Measurements from ENCODE around the gene ICAM3. TPM values are rescaled to one million over a fixed set of nuclear protein-coding genes. Genes with fewer than 3 reads are reported as not detected.

Gene ICAM3
- total and polyA plus RNA-seq, 10 of the 15 experiments (the other 5 are each of a cell fraction or from before 2014, with no cell fraction given) = 5.5 to 152 (median 90.7) TPM

- Histone ChIP-seq H3K4me1 (ENCODE audit: control insufficient read depth, insufficient read depth, low read length) (peaks cover 13% of the 10 kb centered on the region), H2AFZ (ENCODE audit: control insufficient read depth, low read depth, low read length) (no peak overlapping the region), H3K4me2 (ENCODE audit: control insufficient read depth, insufficient read depth) (no peak overlapping the region), H3K9ac (ENCODE audit: control insufficient read depth, insufficient read depth, low read length) (no peak overlapping the region), H3K36me3 (ENCODE audit: control insufficient read depth in 2 of 2, insufficient read depth in 2 of 2, low read length in 1 of 2) (peaks cover 3 to 12% of the 10 kb centered on the region in 2 experiments; a peak in 3 of 4 replicates), H4K20me1 (ENCODE audit: control insufficient read depth, insufficient read depth) (no peaks in the 10 kb centered on the region), H3K27me3 (replicated peaks in 1 of 2; ENCODE audit: control insufficient read depth in 2 of 2, insufficient read depth in 2 of 2, low read length in 1 of 2) (no peaks in the 10 kb centered on the region), H3K79me2 (ENCODE audit: control insufficient read depth, insufficient read depth, low read length) (peaks cover 16% of the 10 kb centered on the region), H3K27ac (ENCODE audit: control insufficient read depth, insufficient read depth) (no peak overlapping the region), H3K4me3 (no peak overlapping the region), H3K9me3 (replicated peaks; ENCODE audit: control insufficient read depth, insufficient read depth, low read length) (no peaks in the 10 kb centered on the region)
- TF ChIP-seq KLF5 (IDR thresholded peaks at IDR 0.05; ENCODE audit: partially characterized antibody) = no peak
- TF ChIP-seq IKZF2 (IDR thresholded peaks at IDR 0.05) = no peak
- no peak for TF ChIP-seq EZH2 (IDR thresholded peaks at IDR 0.05; ENCODE audit: borderline replicate concordance, control insufficient read depth, low read depth, low read length)
- no peak for TF ChIP-seq KDM1A (IDR thresholded peaks at IDR 0.05; ENCODE audit: borderline replicate concordance)
- TF ChIP-seq HDAC6 (IDR thresholded peaks at IDR 0.05; ENCODE audit: unreplicated experiment) = no peak
- ChIA-PET SMC1A (ENCODE audit: uncharacterized antibody, unreplicated experiment) (interaction anchor here (0.7 to 1.8 kb wide), 4 partner anchors 14 to 116 kb away, joined by 3 to 9 read pairs (median 4); no protein-coding TSS in a partner anchor), RAD21 (ENCODE audit: unreplicated experiment) (interaction anchor here (0.6 to 1.7 kb wide), 3 partner anchors 13 to 104 kb away, joined by 3 to 6 read pairs (median 3); partner anchors contain the start of gene ICAM1), CTCF (interaction anchor here (0.6 to 2.6 kb wide), 4 partner anchors 14 to 116 kb away, joined by 3 to 6 read pairs (median 4); no protein-coding TSS in a partner anchor), POLR2A (interaction anchor here (0.7 to 3.4 kb wide), 4 partner anchors 53 to 151 kb away, joined by 3 to 22 read pairs (median 4); partner anchors contain the start of gene ICAM1)
- WGBS (ENCODE audit: insufficient coverage, insufficient replicate concordance, low lambda C conversion rate, missing lambda C conversion rate) = 87% methylated on average over 5 of the region's 5 CpGs
- ATAC-seq (no peak), DNase-seq (ENCODE audit: low read depth, low spot score) (no peak), FAIRE-seq (no peak)
- intact Hi-C loops (cut with micrococcal nuclease; ENCODE audit: unreplicated experiment) (no loop called here), in situ Hi-C loops (cut with MboI) (no loop called here)
- no TSS peak for BruUV-seq (replicated peaks)
Measured at GRCh38 chr19:10374931-10375330, 35.5 kb upstream of the ICAM3 start.

- FAIRE-seq (no peak), ATAC-seq (no peak), DNase-seq (ENCODE audit: low read depth, low spot score) (no peak)
- WGBS (ENCODE audit: insufficient coverage, insufficient replicate concordance, low lambda C conversion rate, missing lambda C conversion rate) = 99% methylated on average over 3 of the region's 3 CpGs
- intact Hi-C loops (cut with micrococcal nuclease; ENCODE audit: unreplicated experiment) = no loop called here
- Histone ChIP-seq H3K36me3 (ENCODE audit: control insufficient read depth in 2 of 2, insufficient read depth in 2 of 2, low read length in 1 of 2) (peaks cover 9 to 23% of the 10 kb centered on the region in 2 experiments), H3K27me3 (replicated peaks in 1 of 2; ENCODE audit: control insufficient read depth in 2 of 2, insufficient read depth in 2 of 2, low read length in 1 of 2) (no peaks in the 10 kb centered on the region), H3K4me2 (ENCODE audit: control insufficient read depth, insufficient read depth) (no peak overlapping the region), H3K79me2 (ENCODE audit: control insufficient read depth, insufficient read depth, low read length) (no peaks in the 10 kb centered on the region; the same call in none of the 2 replicates), H2AFZ (ENCODE audit: control insufficient read depth, low read depth, low read length) (no peak overlapping the region), H3K9me3 (replicated peaks; ENCODE audit: control insufficient read depth, insufficient read depth, low read length) (no peaks in the 10 kb centered on the region; the same call in 2 of the 3 replicates), H4K20me1 (ENCODE audit: control insufficient read depth, insufficient read depth) (no peaks in the 10 kb centered on the region; the same call in 1 of the 2 replicates), H3K27ac (ENCODE audit: control insufficient read depth, insufficient read depth) (no peak overlapping the region), H3K4me3 (no peak overlapping the region), H3K4me1 (ENCODE audit: control insufficient read depth, insufficient read depth, low read length) (peaks cover 9% of the 10 kb centered on the region), H3K9ac (ENCODE audit: control insufficient read depth, insufficient read depth, low read length) (no peak overlapping the region)
- BruUV-seq (replicated peaks) = no TSS peak
- RAD21 ChIA-PET (ENCODE audit: unreplicated experiment) = interaction anchor here (0.5 to 2.8 kb wide), 4 partner anchors 8 to 101 kb away, joined by 3 to 13 read pairs (median 4); partner anchors contain the start of genes ICAM1 and TYK2
- CTCF ChIA-PET = interaction anchor here (1.2 to 2.0 kb wide), 3 partner anchors 16 to 114 kb away, joined by 4 to 7 read pairs (median 6); no protein-coding TSS in a partner anchor
- in situ Hi-C loops (cut with MboI) = no loop called here
- POLR2A ChIA-PET = interaction anchor here (0.6 to 3.4 kb wide), 4 partner anchors 13 to 101 kb away, joined by 3 to 22 read pairs (median 4); partner anchors contain the start of gene ICAM1
- SMC1A ChIA-PET (ENCODE audit: uncharacterized antibody, unreplicated experiment) = interaction anchor here (0.7 to 1.7 kb wide), 3 partner anchors 9 to 102 kb away, joined by 3 to 5 read pairs (median 5); partner anchors contain the start of gene ICAM1
- no peak for TF ChIP-seq NFYB (IDR thresholded peaks at IDR 0.05; ENCODE audit: insufficient read depth, low read depth, low read length)
- no peak for TF ChIP-seq WRNIP1 (IDR thresholded peaks at IDR 0.05; ENCODE audit: borderline replicate concordance, low read depth, low read length)
- TF ChIP-seq, protein P1, sequence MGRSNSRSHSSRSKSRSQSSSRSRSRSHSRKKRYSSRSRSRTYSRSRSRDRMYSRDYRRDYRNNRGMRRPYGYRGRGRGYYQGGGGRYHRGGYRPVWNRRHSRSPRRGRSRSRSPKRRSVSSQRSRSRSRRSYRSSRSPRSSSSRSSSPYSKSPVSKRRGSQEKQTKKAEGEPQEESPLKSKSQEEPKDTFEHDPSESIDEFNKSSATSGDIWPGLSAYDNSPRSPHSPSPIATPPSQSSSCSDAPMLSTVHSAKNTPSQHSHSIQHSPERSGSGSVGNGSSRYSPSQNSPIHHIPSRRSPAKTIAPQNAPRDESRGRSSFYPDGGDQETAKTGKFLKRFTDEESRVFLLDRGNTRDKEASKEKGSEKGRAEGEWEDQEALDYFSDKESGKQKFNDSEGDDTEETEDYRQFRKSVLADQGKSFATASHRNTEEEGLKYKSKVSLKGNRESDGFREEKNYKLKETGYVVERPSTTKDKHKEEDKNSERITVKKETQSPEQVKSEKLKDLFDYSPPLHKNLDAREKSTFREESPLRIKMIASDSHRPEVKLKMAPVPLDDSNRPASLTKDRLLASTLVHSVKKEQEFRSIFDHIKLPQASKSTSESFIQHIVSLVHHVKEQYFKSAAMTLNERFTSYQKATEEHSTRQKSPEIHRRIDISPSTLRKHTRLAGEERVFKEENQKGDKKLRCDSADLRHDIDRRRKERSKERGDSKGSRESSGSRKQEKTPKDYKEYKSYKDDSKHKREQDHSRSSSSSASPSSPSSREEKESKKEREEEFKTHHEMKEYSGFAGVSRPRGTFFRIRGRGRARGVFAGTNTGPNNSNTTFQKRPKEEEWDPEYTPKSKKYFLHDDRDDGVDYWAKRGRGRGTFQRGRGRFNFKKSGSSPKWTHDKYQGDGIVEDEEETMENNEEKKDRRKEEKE (IDR thresholded peaks at IDR 0.05) = no peak
- no peak for TF ChIP-seq HSF1 (IDR thresholded peaks at IDR 0.05; ENCODE audit: low read depth, low read length)
- TF ChIP-seq STAT3 (IDR thresholded peaks at IDR 0.05; ENCODE audit: low read depth, low read length) = no peak
- TF ChIP-seq EGR1 (IDR thresholded peaks at IDR 0.05; ENCODE audit: borderline replicate concordance in 1 of 2, low read depth in 2 of 2, low read length in 2 of 2) = no peak
Measured at GRCh38 chr19:10372690-10373089, 33.3 kb upstream of the ICAM3 start.
